Measurements from ENCODE around the gene MOB3C.

Gene MOB3C

GRCh38 chr1:46638921-46639320 lies 22.3 kb upstream of the MOB3C start:
- Histone ChIP-seq H3K36me3 (ENCODE audit: control insufficient read depth in 1 of 2, insufficient read depth in 2 of 2, low read length in 2 of 2) (peaks cover 29 to 36% of the 10 kb centered on the region in 2 donors), H3K9me3 (ENCODE audit: control insufficient read depth in 1 of 2, low read length in 2 of 2) (no peaks in the 10 kb centered on the region), H3K27me3 (ENCODE audit: low read depth, low read length) (no peaks in the 10 kb centered on the region), H3K4me1 (ENCODE audit: control insufficient read depth in 1 of 2, insufficient read depth in 2 of 2, low read length in 2 of 2) (peaks cover 0 to 23% of the 10 kb centered on the region in 2 donors), H3K4me3 (ENCODE audit: low read depth in 1 of 2, low read length in 2 of 2) (no peak overlapping the region), H3K27ac (ENCODE audit: low read length) (no peak overlapping the region)

- Histone ChIP-seq H3K4me1 (ENCODE audit: control insufficient read depth in 1 of 2, insufficient read depth in 2 of 2, low read length in 2 of 2) (peaks cover 0 to 13% of the 10 kb centered on the region in 2 donors), H3K9me3 (ENCODE audit: control insufficient read depth in 1 of 2, low read length in 2 of 2) (no peaks in the 10 kb centered on the region), H3K27ac (ENCODE audit: low read length) (no peak overlapping the region), H3K27me3 (ENCODE audit: low read depth, low read length) (no peaks in the 10 kb centered on the region), H3K36me3 (ENCODE audit: control insufficient read depth in 1 of 2, insufficient read depth in 2 of 2, low read length in 2 of 2) (peaks cover 36 to 50% of the 10 kb centered on the region in 2 donors), H3K4me3 (ENCODE audit: low read depth in 1 of 2, low read length in 2 of 2) (no peak overlapping the region)
Observed at GRCh38 chr1:46637444-46638083, 21.0 kb upstream of the MOB3C start.

- H3K4me3 ChIP-seq (ENCODE audit: low read depth in 1 of 2, low read length in 2 of 2) = no peak overlapping the region
- no peak overlapping the region for H3K27ac ChIP-seq (ENCODE audit: low read length)
- H3K36me3 ChIP-seq (ENCODE audit: control insufficient read depth in 1 of 2, insufficient read depth in 2 of 2, low read length in 2 of 2) = peaks cover 38 to 57% of the 10 kb centered on the region in 2 donors
- H3K9me3 ChIP-seq (ENCODE audit: control insufficient read depth in 1 of 2, low read length in 2 of 2) = no peaks in the 10 kb centered on the region
- H3K4me1 ChIP-seq (ENCODE audit: control insufficient read depth in 1 of 2, insufficient read depth in 2 of 2, low read length in 2 of 2) = peaks cover 0 to 13% of the 10 kb centered on the region in 2 donors
- H3K27me3 ChIP-seq (ENCODE audit: low read depth, low read length) = no peaks in the 10 kb centered on the region
Observed at GRCh38 chr1:46635205-46635604, 18.6 kb upstream of the MOB3C start.

- no peak overlapping the region for H3K27ac ChIP-seq (ENCODE audit: low read length)
- H3K4me1 ChIP-seq (ENCODE audit: control insufficient read depth in 1 of 2, insufficient read depth in 2 of 2, low read length in 2 of 2) = no peaks in the 10 kb centered on the region
- H3K36me3 ChIP-seq (ENCODE audit: control insufficient read depth in 1 of 2, insufficient read depth in 2 of 2, low read length in 2 of 2) = peaks cover 37 to 51% of the 10 kb centered on the region in 2 donors
Observed at GRCh38 chr1:46630719-46631118, 14.1 kb upstream of the MOB3C start.

GRCh38 chr1:46623743-46624644 lies 7.4 kb upstream of the MOB3C start:
- Histone ChIP-seq H3K4me1 (ENCODE audit: control insufficient read depth in 1 of 2, insufficient read depth in 2 of 2, low read length in 2 of 2) (peaks cover 0 to 3% of the 10 kb centered on the region in 2 donors), H3K9me3 (ENCODE audit: control insufficient read depth in 1 of 2, low read length in 2 of 2) (no peaks in the 10 kb centered on the region), H3K36me3 (ENCODE audit: control insufficient read depth in 1 of 2, insufficient read depth in 2 of 2, low read length in 2 of 2) (peaks cover 0 to under 1% of the 10 kb centered on the region in 2 donors), H3K4me3 (ENCODE audit: low read depth in 1 of 2, low read length in 2 of 2) (no peak overlapping the region), H3K27ac (ENCODE audit: low read length) (no peak overlapping the region), H3K27me3 (ENCODE audit: low read depth, low read length) (no peaks in the 10 kb centered on the region)

More at GRCh38 chr1:46630719-46631118, 14.1 kb upstream of the MOB3C start:
- H3K4me3 ChIP-seq (ENCODE audit: low read depth in 1 of 2, low read length in 2 of 2) = no peak overlapping the region
- no peaks in the 10 kb centered on the region for H3K9me3 ChIP-seq (ENCODE audit: control insufficient read depth in 1 of 2, low read length in 2 of 2)
- H3K27me3 ChIP-seq (ENCODE audit: low read depth, low read length) = no peaks in the 10 kb centered on the region

- no peak overlapping the region for H3K27ac ChIP-seq (ENCODE audit: low read length)
- no peak overlapping the region for H3K4me3 ChIP-seq (ENCODE audit: low read depth in 1 of 2, low read length in 2 of 2)
- no peaks in the 10 kb centered on the region for H3K36me3 ChIP-seq (ENCODE audit: control insufficient read depth in 1 of 2, insufficient read depth in 2 of 2, low read length in 2 of 2)
- H3K4me1 ChIP-seq (ENCODE audit: control insufficient read depth in 1 of 2, insufficient read depth in 2 of 2, low read length in 2 of 2) = peaks cover 0 to 5% of the 10 kb centered on the region in 2 donors
- H3K9me3 ChIP-seq (ENCODE audit: control insufficient read depth in 1 of 2, low read length in 2 of 2) = no peaks in the 10 kb centered on the region
- H3K27me3 ChIP-seq (ENCODE audit: low read depth, low read length) = no peaks in the 10 kb centered on the region
Observed at GRCh38 chr1:46622344-46622743, 5.7 kb upstream of the MOB3C start.

GRCh38 chr1:46621930-46622329 lies 5.3 kb upstream of the MOB3C start:
- Histone ChIP-seq H3K9me3 (ENCODE audit: control insufficient read depth in 1 of 2, low read length in 2 of 2) (no peaks in the 10 kb centered on the region), H3K4me1 (ENCODE audit: control insufficient read depth in 1 of 2, insufficient read depth in 2 of 2, low read length in 2 of 2) (peaks cover 0 to 8% of the 10 kb centered on the region in 2 donors), H3K27ac (ENCODE audit: low read length) (no peak overlapping the region), H3K27me3 (ENCODE audit: low read depth, low read length) (no peaks in the 10 kb centered on the region), H3K36me3 (ENCODE audit: control insufficient read depth in 1 of 2, insufficient read depth in 2 of 2, low read length in 2 of 2) (no peaks in the 10 kb centered on the region), H3K4me3 (ENCODE audit: low read depth in 1 of 2, low read length in 2 of 2) (no peak overlapping the region)

- no peak overlapping the region for H3K27ac ChIP-seq (ENCODE audit: low read length)
- no peaks in the 10 kb centered on the region for H3K36me3 ChIP-seq (ENCODE audit: control insufficient read depth in 1 of 2, insufficient read depth in 2 of 2, low read length in 2 of 2)
- peaks cover 10 to 16% of the 10 kb centered on the region in 2 donors for H3K4me1 ChIP-seq (ENCODE audit: control insufficient read depth in 1 of 2, insufficient read depth in 2 of 2, low read length in 2 of 2)
- H3K4me3 ChIP-seq (ENCODE audit: low read depth in 1 of 2, low read length in 2 of 2) = no peak overlapping the region
- H3K9me3 ChIP-seq (ENCODE audit: control insufficient read depth in 1 of 2, low read length in 2 of 2) = no peaks in the 10 kb centered on the region
- no peaks in the 10 kb centered on the region for H3K27me3 ChIP-seq (ENCODE audit: low read depth, low read length)
Observed at GRCh38 chr1:46619656-46620258, 3.1 kb upstream of the MOB3C start.

- no peak overlapping the region for H3K4me3 ChIP-seq (ENCODE audit: low read depth in 1 of 2, low read length in 2 of 2)
- H3K4me1 ChIP-seq (ENCODE audit: control insufficient read depth in 1 of 2, insufficient read depth in 2 of 2, low read length in 2 of 2) = peaks cover 17 to 25% of the 10 kb centered on the region in 2 donors
- H3K9me3 ChIP-seq (ENCODE audit: control insufficient read depth in 1 of 2, low read length in 2 of 2) = no peaks in the 10 kb centered on the region
- H3K27me3 ChIP-seq (ENCODE audit: low read depth, low read length) = no peaks in the 10 kb centered on the region
- H3K36me3 ChIP-seq (ENCODE audit: control insufficient read depth in 1 of 2, insufficient read depth in 2 of 2, low read length in 2 of 2) = no peaks in the 10 kb centered on the region
- no peak overlapping the region for H3K27ac ChIP-seq (ENCODE audit: low read length)
Observed at GRCh38 chr1:46618754-46619415, 2.3 kb upstream of the MOB3C start.

GRCh38 chr1:46617833-46618232 lies 1.2 kb upstream of the MOB3C start:
- Histone ChIP-seq H3K9me3 (ENCODE audit: control insufficient read depth in 1 of 2, low read length in 2 of 2) (no peaks in the 10 kb centered on the region), H3K36me3 (ENCODE audit: control insufficient read depth in 1 of 2, insufficient read depth in 2 of 2, low read length in 2 of 2) (no peaks in the 10 kb centered on the region), H3K4me1 (ENCODE audit: control insufficient read depth in 1 of 2, insufficient read depth in 2 of 2, low read length in 2 of 2) (peaks cover 23 to 36% of the 10 kb centered on the region in 2 donors), H3K27me3 (ENCODE audit: low read depth, low read length) (no peaks in the 10 kb centered on the region), H3K27ac (ENCODE audit: low read length) (no peak overlapping the region), H3K4me3 (ENCODE audit: low read depth in 1 of 2, low read length in 2 of 2) (no peak overlapping the region)
